ENCODE measurements around the gene PHACTR1.

PHACTR1 gene

DNA sequence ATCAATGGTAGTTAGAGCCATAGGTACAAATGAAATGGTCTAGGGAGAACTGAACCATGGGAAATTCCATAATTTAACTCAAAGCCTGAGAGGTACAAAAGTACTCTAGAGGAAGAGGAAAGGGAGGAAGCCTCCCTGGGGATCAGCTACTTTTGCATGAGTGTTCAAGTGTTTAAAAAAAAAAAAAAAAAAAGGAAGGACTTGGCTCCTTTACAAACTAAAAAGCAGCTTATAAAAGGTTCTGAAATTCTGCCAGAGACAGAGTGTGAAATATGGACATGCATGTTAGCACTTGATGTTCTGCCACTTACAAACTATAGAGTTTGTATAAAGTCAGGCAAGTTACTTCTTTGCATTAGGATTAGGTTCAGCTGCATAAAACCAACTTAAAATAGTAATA is 321.7 kb downstream of the PHACTR1 start:
- no peak for DNase-seq

GRCh38 chr6:13038741-13039190 is 322.2 kb downstream of the PHACTR1 start:
- DNase-seq, result no peak

GRCh38 chr6:13044390-13044789 is 327.8 kb downstream of the PHACTR1 start:
- no peak for DNase-seq

- no peak for DNase-seq
Observed at GRCh38 chr6:13044896-13045295, 328.3 kb downstream of the PHACTR1 start.

DNA sequence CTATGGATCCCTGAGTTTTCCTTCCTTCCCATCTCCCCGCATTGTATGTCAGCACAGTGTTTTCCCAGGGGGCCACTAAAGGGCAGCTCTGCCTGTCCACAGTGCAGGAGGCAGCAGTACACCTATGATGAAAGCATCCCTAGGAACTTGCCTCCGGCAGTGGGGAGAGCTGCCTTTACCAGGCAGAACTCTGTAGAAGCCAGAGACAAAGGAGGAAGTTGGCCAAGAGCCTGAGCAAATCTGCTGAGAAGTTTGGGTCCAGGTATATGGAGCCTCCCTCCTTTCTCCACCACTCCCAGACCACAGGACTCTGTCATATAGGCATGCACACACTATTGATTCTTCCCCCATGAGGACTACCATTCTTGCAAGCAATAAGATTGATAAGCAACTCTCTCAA is 329.1 kb downstream of the PHACTR1 start:
- DNase-seq, result no peak

GRCh38 chr6:13046084-13046483 is 329.5 kb downstream of the PHACTR1 start:
- no peak for DNase-seq

- DNase-seq, result no peak
Observed at GRCh38 chr6:13048113-13048512, 331.5 kb downstream of the PHACTR1 start.

DNA sequence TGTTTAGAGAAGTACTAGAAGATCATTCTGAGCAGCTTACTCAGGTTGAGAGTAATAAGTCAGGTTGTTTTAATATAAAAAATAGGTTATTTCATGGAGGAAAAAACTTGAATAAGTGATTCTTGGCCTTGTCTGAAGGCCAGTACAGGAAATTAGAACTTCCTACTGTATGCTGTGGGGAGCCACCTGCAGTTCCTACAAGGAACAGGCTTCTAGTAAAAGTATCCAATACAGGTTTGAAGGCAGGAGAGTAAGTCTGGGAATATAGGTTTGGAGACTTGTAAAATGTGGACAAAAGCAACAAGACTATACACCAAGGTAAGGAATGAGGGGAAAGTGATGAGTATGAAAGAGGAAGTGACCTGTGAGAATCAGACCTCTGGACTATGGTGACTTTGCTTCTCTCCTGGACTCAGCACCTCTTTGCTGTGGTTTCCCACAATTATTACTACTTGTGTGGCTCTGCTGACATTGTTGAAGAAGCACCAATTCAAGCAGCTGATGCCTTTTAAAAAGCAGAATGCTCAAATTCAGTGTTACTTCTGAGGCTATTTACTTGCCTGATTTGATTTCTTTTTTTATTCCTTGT is 333.2 kb downstream of the PHACTR1 start:
- no peak for DNase-seq

DNA sequence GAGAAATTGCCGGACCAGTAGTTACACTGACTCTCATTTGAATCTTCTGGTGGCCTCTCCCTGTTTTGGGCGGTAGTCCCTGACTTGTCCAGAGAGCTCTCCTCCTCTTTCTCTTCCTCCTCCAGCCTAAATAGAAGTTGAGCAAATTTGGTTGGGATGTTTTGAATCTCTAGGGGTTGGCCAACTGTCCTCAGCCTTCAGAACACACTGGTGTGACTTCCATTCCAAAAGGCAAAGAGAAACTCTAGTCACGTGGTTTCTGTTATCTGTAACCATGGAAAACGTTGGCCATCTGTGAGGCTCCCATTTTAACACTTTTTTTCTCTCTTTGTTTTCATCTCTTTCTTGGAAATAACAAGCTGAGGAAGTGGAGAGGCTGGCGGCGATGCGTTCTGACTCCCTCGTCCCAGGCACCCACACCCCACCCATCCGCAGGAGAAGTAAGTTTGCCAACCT is 336.5 kb downstream of the PHACTR1 start:
- no peak for DNase-seq

GRCh38 chr6:13058051-13058450 is 341.5 kb downstream of the PHACTR1 start:
- DNase-seq, result no peak

DNA sequence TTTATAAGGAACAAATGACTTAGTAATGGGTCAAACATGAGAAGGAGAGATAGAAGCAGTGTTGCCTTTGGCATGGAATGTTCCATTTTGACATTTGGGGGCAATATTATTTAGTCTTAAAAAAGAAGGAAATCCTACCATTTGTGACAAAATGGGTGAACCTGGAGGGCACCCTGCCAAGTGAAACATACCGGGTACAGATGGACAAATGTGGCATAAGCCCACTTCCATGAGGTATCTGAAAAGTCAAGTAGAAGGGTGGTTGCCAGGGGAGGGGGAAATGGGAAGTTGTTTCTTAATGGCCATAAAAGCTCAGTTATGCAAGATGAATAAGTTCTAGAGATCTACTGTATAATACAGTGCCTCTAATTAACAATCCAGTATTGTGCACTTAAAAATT is 342.5 kb downstream of the PHACTR1 start:
- DNase-seq, result no peak

DNA sequence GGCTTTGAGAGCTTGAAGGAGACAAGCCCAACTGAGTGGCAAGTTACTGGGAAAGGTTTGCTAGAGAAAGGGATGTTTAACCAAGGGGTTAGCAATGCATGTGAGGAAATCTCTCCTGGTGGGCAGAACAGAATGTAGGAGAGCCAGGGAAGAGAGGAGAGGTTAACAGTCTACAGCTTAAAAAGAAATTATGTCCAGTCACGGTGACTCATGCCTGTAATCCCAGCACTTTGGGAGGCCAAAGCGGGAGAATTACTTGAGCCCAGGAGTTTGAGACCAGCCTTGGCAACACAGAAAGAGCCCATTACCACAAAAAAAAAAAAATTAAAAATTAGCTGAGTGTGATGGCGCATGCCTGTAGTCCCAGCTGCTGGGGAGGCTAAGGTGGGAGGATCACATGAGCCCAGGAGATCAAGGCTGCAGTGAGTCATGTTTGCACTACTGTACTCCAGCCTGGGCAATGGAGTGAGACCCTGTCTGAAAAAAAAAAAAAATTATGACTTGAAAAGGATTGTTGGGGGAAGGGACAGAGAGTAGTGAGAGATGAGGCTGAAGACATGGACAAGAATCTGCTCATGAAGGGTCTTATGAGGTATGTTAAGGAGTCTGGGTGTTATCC is 346.8 kb downstream of the PHACTR1 start:
- no peak for DNase-seq

DNA sequence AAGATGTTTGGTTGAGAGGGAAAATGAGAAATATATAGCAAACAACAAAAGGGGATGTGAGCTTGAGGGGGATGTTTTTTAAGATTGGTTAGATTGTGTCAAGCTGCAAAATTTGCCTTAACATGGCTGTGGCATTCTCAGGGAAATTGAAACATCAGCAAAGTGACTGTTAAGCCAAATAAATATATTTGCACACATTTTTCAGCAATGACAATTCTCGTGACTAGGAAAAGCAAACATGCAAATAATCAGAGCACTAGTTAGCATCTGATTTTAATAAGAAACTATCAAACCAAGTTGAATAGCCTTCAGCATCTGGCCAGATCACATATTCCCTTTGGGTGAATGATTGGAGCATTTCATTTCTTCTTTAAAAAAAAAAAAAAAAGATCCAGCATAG is 349.0 kb downstream of the PHACTR1 start:
- DNase-seq, result no peak

DNA sequence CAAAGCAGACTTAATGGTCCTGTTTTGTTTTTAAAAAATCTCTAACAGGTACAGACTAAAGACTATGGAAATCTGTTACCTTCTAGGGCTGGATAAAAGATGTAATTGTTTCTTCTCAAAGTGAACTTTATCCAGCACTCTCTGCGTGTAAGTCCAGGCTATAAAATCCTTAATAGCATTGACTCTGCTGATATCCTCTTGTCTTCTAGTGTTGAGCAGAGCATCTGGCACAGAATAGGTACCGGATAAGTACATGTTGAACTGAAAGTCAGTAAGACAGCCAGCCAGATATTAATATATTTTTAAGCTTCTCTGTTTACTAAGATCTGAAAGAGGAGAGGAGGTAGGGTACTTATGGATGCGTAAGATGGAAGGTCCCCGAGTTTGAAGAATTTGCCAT is 349.5 kb downstream of the PHACTR1 start:
- DNase-seq, result no peak

- no peak for DNase-seq
Observed at GRCh38 chr6:13066820-13067219, 350.3 kb downstream of the PHACTR1 start.

DNA sequence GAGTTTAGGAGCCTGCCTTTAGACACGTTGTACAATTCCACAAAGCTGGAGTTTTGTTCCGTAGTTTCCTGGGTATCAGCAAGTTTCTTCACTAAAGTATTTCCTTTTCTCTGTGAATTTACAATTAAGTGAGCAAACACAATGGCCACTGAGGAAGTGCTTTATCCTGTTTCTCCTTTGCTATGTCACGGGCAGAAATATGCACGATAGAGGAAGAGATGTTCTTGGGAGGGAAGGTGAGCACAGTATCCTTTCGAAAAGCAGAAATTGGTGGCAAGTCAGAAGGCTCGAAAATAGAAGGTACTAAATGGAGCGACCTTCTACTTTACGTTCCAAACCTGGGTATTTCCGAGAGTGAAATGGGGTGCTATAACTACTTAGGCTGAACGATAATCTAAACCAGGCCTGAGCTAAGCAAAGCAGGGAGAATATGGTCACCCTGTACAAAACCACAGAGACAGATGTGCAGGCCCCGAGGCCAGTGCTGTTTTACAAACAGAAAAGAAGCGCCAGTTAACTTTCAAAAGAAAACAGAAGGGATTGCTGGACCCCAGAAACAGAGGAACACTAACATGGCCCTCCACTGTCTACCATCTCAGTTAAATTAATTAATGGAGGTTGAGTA is 352.1 kb downstream of the PHACTR1 start:
- DNase-seq, result no peak

DNA sequence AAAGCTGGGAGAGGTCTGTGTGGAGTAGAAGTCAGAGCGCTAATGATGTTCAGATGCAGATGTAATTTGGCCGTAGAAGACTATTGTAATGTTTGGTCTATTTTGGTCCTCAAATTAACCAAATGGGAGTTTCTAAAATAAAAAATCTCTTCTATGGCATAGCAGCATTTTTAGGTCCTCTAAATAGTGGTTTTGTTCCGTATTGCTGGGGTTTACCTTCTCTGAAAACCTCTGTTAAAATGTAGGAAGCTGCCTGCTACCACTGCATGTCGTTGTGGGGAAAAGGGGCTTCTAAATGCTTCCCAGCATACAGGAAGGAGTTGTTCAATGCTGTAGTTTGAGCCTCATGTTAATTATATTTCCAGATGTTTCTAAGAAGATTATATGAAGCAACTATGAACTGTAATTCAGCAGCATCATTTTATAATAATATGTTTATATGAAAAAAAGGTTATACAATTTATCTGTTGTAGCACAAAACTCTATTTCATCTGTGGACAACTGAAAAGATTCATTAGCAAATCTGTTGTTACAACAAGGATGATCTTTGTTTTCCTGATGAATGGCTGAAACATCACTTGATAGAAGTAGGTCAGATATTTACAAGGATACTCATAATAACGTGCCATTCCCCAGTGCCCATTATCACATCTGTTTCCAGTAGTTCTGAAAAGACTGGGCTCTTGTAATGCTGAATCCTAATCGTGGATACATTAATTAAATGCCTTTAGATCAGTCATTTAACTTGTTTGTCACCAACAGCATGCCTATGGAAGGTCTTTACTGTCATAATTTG is 355.2 kb downstream of the PHACTR1 start:
- no peak for DNase-seq

GRCh38 chr6:13072686-13073347 is 356.2 kb downstream of the PHACTR1 start:
- DNase-seq, result no peak

GRCh38 chr6:13074415-13075140 is 358.0 kb downstream of the PHACTR1 start:
- no peak for DNase-seq

GRCh38 chr6:13075141-13075845 is 358.7 kb downstream of the PHACTR1 start:
- no peak for DNase-seq

- no peak for DNase-seq
Observed at GRCh38 chr6:13076575-13076974, 360.0 kb downstream of the PHACTR1 start.

GRCh38 chr6:13077117-13077516 is 360.6 kb downstream of the PHACTR1 start:
- DNase-seq, result no peak

Data from femur (tissue), 1 donor.